COLO668 (cell line): ENCODE data around the gene DZIP1.
"Not testable (repeated sequence)": the region's sequence is repeated elsewhere in the genome, so short reads cannot be mapped to it uniquely, and the experiment has no call there.

Experiments used
- DNase-seq: peaks from one replicate; lab custom pipeline; 2025; ENCODE audit not compliant: unreplicated experiment; lab: John Stamatoyannopoulos, UW

Gene DZIP1

GRCh38 chr13:95603887-95604555 lies 40.5 kb downstream of the DZIP1 start:
- DNase-seq, result no peak

GRCh38 chr13:95601906-95602305 lies 42.6 kb downstream of the DZIP1 start:
- no peak for DNase-seq

GRCh38 chr13:95601216-95601615 lies 43.3 kb downstream of the DZIP1 start:
- DNase-seq, result no peak

GRCh38 chr13:95596701-95597100 lies 47.8 kb downstream of the DZIP1 start:
- no peak for DNase-seq

- DNase-seq, result no peak
These were observed 51.0 kb downstream of the DZIP1 start for GRCh38 chr13:95593462-95593861.

GRCh38 chr13:95588721-95589120 lies 55.8 kb downstream of the DZIP1 start:
- DNase-seq, result no peak

GRCh38 chr13:95588134-95588533 lies 56.4 kb downstream of the DZIP1 start:
- DNase-seq, result no peak

GRCh38 chr13:95585867-95586266 lies 58.6 kb downstream of the DZIP1 start:
- DNase-seq, result no peak

- DNase-seq, result no peak
These were observed 65.2 kb downstream of the DZIP1 start for GRCh38 chr13:95579303-95579702.

GRCh38 chr13:95573221-95573620 lies 71.3 kb downstream of the DZIP1 start:
- DNase-seq, result no peak

- peak; percentile 32 for DNase-seq
These were observed 72.6 kb downstream of the DZIP1 start for GRCh38 chr13:95571941-95572340.

GRCh38 chr13:95570016-95570415 lies 74.5 kb downstream of the DZIP1 start:
- no peak for DNase-seq

- no peak for DNase-seq
These were observed 76.4 kb downstream of the DZIP1 start for GRCh38 chr13:95568131-95568530.

GRCh38 chr13:95565758-95566157 lies 78.7 kb downstream of the DZIP1 start:
- not testable (repeated sequence) for DNase-seq

GRCh38 chr13:95564733-95565291 lies 79.7 kb downstream of the DZIP1 start:
- no peak for DNase-seq

GRCh38 chr13:95564091-95564490 lies 80.4 kb downstream of the DZIP1 start:
- no peak for DNase-seq

- DNase-seq, result no peak
These were observed 84.1 kb downstream of the DZIP1 start for GRCh38 chr13:95560387-95560786.

- no peak for DNase-seq
These were observed 85.4 kb downstream of the DZIP1 start for GRCh38 chr13:95559100-95559499.

- DNase-seq, result no peak
These were observed 87.5 kb downstream of the DZIP1 start for GRCh38 chr13:95557013-95557412.

GRCh38 chr13:95553581-95554385 lies 90.7 kb downstream of the DZIP1 start:
- DNase-seq, result peak; percentile 77

- peak; percentile 50 for DNase-seq
These were observed 91.7 kb downstream of the DZIP1 start, which contains the start of gene CLDN10 for GRCh38 chr13:95552539-95553441. Gene CLDN10, plus strand, starts transcription at chr13:95552720. Its CDS starts 34 bp downstream, at chr13:95552754.
